Astrocyte of the spinal cord (primary cell): Measurements from ENCODE around the gene TMEM258.

Source experiments
- DNase-seq: peaks from one replicate; pipeline ENCODE4 v3.0.0; 2011; ENCODE audit warnings: low read depth, low spot score
- H3K4me3 ChIP-seq: 2 replicates; pipeline ENCODE4 v1.5.1; 2011; ENCODE audit warnings: low read depth, mild to moderate bottlenecking, low read length, moderate library complexity
- in situ Hi-C: cut with HindIII; loops from 2 replicates; pipeline ENCODE4 v1.10.0; 2017; ENCODE audit warnings: low sequenced_read_pairs
- TF ChIP-seq, protein P1 (sequence below): IDR thresholded peaks from 2 replicates; pipeline ENCODE4 v1.5.1; 2012; ENCODE audit warnings: low read depth, mild to moderate bottlenecking, low read length, inconsistent platforms

The TMEM258 gene

DNA sequence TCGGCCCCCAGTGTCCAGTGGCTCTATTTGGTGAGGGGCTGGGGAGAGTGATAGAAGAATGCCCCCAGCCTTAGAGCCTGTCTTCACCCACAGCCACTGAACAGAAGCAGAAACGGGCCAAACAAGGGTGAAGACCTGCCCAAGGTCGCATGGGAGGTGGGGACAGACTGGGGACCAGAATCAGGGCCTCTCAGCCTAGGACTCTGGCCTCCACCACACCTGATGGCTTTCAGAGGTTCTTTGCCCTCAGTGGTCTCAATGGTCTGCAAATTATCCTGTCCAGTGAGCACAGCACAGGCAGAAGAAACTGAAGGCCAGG, 44.5 kb downstream of the TMEM258 start:
- in situ Hi-C loops, result no loop called here
- TF ChIP-seq, protein P1, sequence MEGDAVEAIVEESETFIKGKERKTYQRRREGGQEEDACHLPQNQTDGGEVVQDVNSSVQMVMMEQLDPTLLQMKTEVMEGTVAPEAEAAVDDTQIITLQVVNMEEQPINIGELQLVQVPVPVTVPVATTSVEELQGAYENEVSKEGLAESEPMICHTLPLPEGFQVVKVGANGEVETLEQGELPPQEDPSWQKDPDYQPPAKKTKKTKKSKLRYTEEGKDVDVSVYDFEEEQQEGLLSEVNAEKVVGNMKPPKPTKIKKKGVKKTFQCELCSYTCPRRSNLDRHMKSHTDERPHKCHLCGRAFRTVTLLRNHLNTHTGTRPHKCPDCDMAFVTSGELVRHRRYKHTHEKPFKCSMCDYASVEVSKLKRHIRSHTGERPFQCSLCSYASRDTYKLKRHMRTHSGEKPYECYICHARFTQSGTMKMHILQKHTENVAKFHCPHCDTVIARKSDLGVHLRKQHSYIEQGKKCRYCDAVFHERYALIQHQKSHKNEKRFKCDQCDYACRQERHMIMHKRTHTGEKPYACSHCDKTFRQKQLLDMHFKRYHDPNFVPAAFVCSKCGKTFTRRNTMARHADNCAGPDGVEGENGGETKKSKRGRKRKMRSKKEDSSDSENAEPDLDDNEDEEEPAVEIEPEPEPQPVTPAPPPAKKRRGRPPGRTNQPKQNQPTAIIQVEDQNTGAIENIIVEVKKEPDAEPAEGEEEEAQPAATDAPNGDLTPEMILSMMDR, result no peak
- no peak for DNase-seq
- H3K4me3 ChIP-seq, result no peak overlapping the region

DNA sequence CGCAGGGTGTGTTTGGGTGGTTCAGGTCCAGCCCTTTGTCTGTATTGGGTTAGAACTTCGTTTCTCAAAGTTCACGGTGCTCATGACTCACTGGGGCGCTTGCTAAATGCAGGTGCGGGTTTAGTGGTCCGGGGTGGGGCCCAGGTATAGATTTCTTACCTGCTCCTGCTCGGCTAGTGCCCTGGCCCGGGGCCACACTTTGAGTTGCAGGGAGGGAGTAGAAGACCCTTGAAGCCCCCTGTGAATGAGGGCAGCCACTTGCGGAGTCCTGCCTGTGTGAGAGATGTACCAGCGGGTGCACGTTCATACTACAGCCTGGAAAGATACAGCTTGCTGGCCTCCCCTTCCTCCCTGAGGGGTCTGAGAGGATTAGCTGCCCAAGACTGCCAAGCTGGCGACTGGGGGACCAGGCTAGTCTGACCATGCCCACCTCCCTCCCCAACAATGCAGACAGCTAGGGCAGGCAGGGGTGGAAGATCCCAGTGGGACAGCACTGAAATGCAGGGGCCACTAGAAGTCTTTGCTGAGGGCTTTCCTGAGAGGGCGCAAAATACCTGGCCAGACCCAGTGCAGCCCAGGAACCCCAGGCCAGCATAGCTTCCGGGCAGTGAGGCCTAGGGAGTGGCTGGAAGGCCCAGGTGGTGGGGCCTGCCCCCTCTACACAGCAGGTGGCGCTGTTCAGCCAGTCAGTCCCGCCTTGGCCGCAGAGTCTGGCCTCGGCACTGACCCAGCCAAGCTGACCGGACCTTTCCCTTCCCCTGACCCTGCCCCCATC, 45.0 kb downstream of the TMEM258 start:
- in situ Hi-C loops, result no loop called here
- TF ChIP-seq, protein P1, result peak; percentile 97
- H3K4me3 ChIP-seq, result no peak overlapping the region
- peak; percentile 56 for DNase-seq

DNA sequence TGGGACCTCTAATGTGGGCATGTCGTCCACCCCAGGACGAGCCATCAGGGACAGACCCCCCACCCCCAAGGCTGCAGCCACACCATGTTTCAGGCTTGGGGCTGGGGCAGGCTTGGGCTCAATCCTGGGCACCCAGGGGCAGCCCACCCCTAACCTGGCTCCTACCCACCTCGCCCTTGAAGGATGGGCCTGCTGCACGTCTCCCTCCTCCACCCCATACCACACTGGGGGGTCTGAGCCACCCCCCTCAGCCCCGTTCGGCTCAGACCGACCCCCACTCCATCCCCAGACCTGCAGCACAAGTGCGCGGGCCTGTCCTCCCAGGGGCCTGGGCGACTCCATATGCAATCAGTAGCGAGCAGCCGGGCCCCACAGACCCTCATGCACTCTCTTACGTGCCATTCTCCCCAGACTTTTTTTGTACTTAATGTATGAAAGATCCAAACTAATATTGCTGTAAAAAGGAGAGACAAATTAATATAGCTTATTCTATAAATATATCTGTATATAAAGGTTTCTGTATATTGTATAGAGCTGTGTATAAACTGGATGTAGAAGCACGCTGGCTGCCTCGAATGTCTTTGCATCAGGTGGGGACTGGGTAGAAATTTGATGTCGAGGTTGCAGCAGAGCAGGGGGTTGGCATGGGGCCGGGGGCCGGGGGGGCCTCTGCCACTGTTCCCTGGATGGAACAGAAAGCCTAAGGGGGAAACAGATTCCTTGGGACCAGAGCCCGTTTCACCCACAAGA, 45.8 kb downstream of the TMEM258 start:
- H3K4me3 ChIP-seq, result no peak overlapping the region
- TF ChIP-seq, protein P1, result no peak
- no peak for DNase-seq
- in situ Hi-C loops, result no loop called here

DNA sequence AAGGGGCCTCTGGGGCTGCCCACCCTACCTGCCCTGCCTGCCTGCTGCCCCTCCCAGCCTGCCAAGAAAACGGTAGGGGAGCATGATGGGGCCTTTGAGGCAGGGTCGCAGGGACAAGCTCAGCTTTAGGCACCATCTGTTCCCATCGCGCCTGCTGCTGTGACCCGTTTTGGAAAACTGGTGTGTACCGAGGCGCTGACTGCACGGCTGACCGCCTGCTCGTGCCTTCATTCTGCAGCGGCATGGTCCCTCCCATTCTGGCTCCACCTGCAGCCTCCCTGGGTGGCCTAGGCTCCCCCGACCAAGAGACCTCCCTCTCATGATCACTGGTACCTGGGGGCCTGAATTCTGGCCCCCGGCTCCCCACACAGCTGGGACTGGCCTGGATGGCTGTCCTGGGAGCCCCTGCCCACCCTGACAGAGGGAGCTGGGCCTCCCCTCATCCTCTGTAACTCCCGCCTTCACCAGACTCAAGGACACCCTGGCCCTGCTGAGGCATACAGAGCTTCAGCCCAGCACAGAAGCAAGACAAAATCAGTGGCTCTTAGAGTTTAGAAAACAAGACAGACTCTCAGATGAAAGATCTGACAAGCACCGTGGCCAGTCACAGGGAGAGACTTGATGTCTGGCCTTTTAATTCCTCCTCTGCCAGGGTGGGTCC, 46.5 kb downstream of the TMEM258 start:
- H3K4me3 ChIP-seq, result no peak overlapping the region
- in situ Hi-C loops, result no loop called here
- no peak for DNase-seq
- TF ChIP-seq, protein P1, result no peak

DNA sequence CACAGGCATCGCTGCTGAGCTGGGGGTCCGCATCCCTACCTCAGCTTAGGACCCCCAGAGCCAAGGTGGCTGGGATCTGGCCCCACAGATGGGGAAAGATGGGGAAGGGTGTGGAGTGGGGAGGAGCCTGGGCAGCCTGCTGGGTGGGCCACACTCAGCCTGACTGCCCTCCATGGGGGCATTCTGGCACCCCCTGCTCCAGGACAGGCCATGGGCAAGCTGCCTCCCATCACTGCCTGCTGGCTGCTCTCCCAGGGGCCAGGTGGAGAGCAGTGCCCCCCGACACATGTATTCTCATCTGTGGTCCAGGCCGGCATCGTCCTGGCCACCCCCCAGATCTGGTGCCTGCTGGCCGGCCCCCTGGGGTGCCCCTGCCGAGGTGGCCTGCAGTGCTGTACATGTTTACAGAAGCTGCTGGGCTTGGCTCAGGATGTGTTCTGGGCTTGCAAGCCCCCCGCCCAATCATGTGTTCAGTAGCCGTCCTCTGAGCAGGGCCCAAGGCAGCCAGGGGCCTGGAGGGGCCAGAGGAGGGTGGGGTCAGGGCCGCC, 47.7 kb downstream of the TMEM258 start:
- H3K4me3 ChIP-seq, result no peak overlapping the region
- no peak for DNase-seq
- in situ Hi-C loops, result no loop called here
- TF ChIP-seq, protein P1, result no peak

DNA sequence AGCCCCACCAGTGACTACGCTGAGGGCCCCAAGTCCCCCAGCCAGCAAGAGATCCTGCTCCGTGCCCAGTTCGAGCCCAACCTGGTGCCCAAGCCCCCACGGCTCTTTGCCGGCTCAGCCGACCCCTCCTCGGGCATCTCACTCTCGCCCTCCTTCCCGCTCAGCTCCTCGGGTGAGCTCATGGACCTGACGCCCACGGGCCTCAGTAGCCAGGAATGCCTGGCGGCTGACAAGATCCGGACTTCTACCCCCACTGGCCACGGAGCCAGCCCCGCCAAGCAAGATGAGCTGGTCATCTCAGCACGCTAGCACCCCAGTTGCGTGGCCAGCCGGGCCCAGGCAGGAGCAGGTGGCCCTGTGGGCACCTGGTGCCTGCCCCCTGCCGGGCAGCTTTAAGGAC, 48.2 kb downstream of the TMEM258 start:
- TF ChIP-seq, protein P1, result no peak
- in situ Hi-C loops, result no loop called here
- H3K4me3 ChIP-seq, result no peak overlapping the region
- no peak for DNase-seq
